Fibroblast of pulmonary artery (primary cell): ENCODE results near the gene CDH23.

ENCODE experiments used
- DNase-seq: peaks from one replicate; pipeline ENCODE4 v3.0.0-alpha.2; 2010; ENCODE audit warnings: low read depth
- H3K4me3 ChIP-seq: replicated peaks from 2 replicates; pipeline ENCODE4 v1.5.1; 2011; ENCODE audit warnings: low read depth, mild to moderate bottlenecking, control low read depth, low read length, moderate library complexity
- TF ChIP-seq, protein P1 (sequence below): IDR thresholded peaks from 2 replicates; pipeline ENCODE4 v1.5.1; 2011; ENCODE audit warnings: mild to moderate bottlenecking, control low read depth, low read length, inconsistent platforms; ENCODE audit errors: missing control alignments

CDH23 gene

DNA sequence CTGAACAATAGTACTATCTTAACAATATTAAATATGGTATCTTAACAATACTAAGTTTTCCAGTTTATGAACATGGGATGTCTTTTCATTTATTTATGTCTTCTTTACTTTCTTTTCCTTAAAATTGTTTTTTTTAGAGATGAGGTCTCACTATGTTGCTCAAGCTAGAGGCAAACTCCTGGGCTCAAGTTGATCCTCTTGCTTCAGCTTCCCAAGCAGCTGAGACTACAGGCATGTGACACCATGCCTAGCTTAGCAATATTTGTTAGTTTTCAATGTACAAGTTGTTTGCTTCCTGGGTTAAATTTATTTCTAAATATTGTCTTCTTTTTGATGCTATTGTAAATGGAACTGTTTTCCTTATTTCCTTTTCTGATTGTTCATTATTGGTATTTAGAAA is 16.9 kb downstream of the CDH23 start:
- TF ChIP-seq, protein P1, sequence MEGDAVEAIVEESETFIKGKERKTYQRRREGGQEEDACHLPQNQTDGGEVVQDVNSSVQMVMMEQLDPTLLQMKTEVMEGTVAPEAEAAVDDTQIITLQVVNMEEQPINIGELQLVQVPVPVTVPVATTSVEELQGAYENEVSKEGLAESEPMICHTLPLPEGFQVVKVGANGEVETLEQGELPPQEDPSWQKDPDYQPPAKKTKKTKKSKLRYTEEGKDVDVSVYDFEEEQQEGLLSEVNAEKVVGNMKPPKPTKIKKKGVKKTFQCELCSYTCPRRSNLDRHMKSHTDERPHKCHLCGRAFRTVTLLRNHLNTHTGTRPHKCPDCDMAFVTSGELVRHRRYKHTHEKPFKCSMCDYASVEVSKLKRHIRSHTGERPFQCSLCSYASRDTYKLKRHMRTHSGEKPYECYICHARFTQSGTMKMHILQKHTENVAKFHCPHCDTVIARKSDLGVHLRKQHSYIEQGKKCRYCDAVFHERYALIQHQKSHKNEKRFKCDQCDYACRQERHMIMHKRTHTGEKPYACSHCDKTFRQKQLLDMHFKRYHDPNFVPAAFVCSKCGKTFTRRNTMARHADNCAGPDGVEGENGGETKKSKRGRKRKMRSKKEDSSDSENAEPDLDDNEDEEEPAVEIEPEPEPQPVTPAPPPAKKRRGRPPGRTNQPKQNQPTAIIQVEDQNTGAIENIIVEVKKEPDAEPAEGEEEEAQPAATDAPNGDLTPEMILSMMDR = no peak
- no peak overlapping the region for H3K4me3 ChIP-seq
- no peak for DNase-seq

GRCh38 chr10:71414359-71414758 is 17.6 kb downstream of the CDH23 start:
- TF ChIP-seq, protein P1 = no peak
- no peak for DNase-seq
- no peak overlapping the region for H3K4me3 ChIP-seq

DNA sequence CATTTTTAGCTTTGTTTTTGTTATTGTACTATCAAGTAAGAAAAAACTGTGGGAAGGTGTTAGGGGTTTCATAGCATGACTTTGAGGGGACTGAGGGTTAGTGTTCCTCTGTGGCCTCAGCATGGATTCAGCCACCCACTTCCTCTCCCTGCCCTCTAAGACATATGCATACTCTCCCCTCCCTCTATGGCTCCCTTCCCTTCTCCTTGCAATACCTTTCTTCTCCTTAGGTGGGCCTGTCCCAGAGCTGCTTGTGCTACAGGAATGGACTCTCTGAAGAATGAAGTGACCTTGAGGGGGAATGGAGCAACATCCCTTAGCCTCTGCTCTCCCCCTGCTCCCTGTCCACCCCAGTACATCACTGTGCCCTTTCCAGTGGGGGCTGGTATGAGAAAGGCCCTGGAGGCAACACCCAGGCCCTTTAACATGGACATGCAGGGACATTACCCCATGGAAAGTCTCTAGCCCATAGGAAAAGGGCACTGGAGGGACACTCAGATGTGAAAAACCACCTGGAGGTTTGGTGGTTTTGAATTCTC is 22.4 kb downstream of the CDH23 start:
- no peak for DNase-seq
- H3K4me3 ChIP-seq = no peak overlapping the region
- TF ChIP-seq, protein P1 = no peak

DNA sequence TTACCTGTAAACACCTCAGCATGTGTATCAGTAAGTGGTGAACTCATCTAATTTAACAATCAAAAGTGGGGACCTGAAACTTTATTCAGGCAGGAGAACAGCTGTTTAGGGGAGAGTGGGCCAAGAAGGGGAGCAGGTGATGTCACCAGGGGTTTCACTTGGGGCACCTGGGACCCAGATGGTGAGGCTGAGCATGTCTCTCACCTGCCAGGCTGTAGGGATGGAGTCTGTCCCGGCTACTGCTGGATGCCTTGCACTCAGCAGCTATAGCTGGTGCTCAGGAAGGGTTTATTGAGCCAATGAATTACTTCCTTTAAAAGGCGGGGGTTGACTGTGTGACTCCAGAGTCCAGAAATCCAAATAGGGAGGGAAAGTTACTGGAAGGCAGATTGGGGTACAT is 23.0 kb downstream of the CDH23 start:
- DNase-seq = no peak
- TF ChIP-seq, protein P1 = no peak
- no peak overlapping the region for H3K4me3 ChIP-seq

- TF ChIP-seq, protein P1 = no peak
- no peak overlapping the region for H3K4me3 ChIP-seq
- DNase-seq = no peak
Observed at GRCh38 chr10:71421075-71421434, 24.3 kb downstream of the CDH23 start.

DNA sequence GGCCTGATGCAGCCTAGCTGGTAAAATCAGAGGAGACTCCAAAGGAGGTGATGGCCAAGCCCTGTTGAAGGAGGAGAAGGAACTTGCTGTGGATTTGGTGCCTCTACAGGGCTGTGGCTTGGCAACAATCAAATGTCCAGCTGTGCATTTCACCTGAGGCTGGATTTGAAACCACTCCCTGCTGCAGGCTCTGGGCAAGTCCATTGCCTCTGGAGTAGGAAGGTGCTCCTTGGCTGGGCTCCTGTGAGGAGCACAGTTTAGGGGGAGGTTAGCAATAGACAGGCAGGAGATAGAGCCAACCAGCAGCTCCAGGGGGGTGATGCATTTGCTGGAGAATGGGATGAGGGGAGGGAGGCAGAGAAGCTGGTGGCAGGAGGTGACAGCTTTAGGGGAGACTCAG is 26.5 kb downstream of the CDH23 start:
- H3K4me3 ChIP-seq = no peak overlapping the region
- TF ChIP-seq, protein P1 = no peak
- DNase-seq = no peak

DNA sequence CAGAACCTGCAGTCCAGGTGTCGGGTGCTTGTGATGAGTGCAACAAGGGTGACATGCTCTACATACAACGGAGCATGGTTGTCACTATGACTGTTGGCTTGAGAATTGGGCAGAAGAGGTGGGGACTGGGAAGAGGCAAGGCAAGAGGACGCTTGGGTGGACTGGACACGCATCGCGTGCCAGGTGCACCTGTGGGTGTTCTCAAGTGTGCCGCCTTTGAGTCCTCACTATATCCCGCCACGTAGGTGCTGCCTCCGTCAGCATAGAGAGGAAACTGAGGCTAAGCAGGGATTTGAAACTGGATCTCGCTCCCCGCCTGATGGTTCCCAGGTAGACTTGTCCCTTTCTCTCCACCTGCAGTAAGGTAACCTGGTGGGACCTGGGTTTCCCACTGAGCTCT is 27.2 kb downstream of the CDH23 start:
- no peak for DNase-seq
- no peak overlapping the region for H3K4me3 ChIP-seq
- TF ChIP-seq, protein P1 = no peak
